Muscle of leg (tissue), 11 donors: Measurements from ENCODE around the gene VAPA. TPM values are rescaled to one million over a fixed set of nuclear protein-coding genes. Genes with fewer than 3 reads are reported as not detected.
"Not testable (repeated sequence)": the region's sequence is repeated elsewhere in the genome, so short reads cannot be mapped to it uniquely, and the experiment has no call there.

ENCODE experiments used
- DNase-seq: peaks from one replicate; pipeline ENCODE4 v3.0.0; 2013
- H3K27ac ChIP-seq: one replicate; pipeline ENCODE4 v1.5.1; 2013; ENCODE audit warnings: mild to moderate bottlenecking, low read length, control low read depth
- H3K27me3 ChIP-seq: one replicate; pipeline ENCODE4 v1.6.1; 2013; ENCODE audit warnings: low read length; ENCODE audit not compliant: control insufficient read depth, insufficient read depth
- H3K36me3 ChIP-seq: one replicate; pipeline ENCODE4 v1.6.1; 2013; ENCODE audit warnings: low read length; ENCODE audit not compliant: control insufficient read depth, insufficient read depth
- H3K4me1 ChIP-seq: one replicate; pipeline ENCODE4 v1.6.1; 2013; ENCODE audit warnings: low read length; ENCODE audit not compliant: control insufficient read depth, insufficient read depth
- H3K4me3 ChIP-seq: one replicate; pipeline ENCODE4 v1.5.1; 2013; ENCODE audit warnings: low read length, control low read depth
- H3K9me3 ChIP-seq: replicated peaks from 2 replicates; pipeline ENCODE4 v1.6.1; 2013; ENCODE audit warnings: low read depth, low read length; ENCODE audit not compliant: control insufficient read depth
- WGBS: methylation state at CpG from one replicate; pipeline ENCODE4 v1.1.5; 2013; ENCODE audit warnings: missing lambda C conversion rate; ENCODE audit not compliant: insufficient coverage; 5-methylcytosine and 5-hydroxymethylcytosine counted together
- polyA plus RNA-seq, 8 donors: library from polyadenylated mRNA; unstranded; fragments of 120-200 nt; gene quantifications; one replicate each; pipeline versions ENCODE4 v1.2.1 to v1.2.3, GENCODE V29; 2013; ENCODE audit warnings: inconsistent platforms in 1 of 8, low replicate concordance in 1 of 8; ENCODE audit not compliant: insufficient read length in 8 of 8, insufficient read depth in 1 of 8
- total RNA-seq: library from RNA; stranded (reverse); fragments of 120-200 nt; gene quantifications from one replicate; pipeline ENCODE4 v1.2.4, GENCODE V29; 2013

VAPA gene
- total and polyA plus RNA-seq, 9 donors = 220 to 284 (median 234) TPM

- no peak within 1 kb of the TSS for H3K27ac ChIP-seq
- WGBS = 78% methylated on average over 5 of the region's 8 CpGs
- DNase-seq = no peak
- no peaks in the 10 kb centered on the region for H3K36me3 ChIP-seq
- H3K9me3 ChIP-seq = no peaks in the 10 kb centered on the region
- H3K27me3 ChIP-seq = no peaks in the 10 kb centered on the region
- H3K4me1 ChIP-seq = no peaks in the 10 kb centered on the region
- no peak within 1 kb of the TSS for H3K4me3 ChIP-seq
These were observed 28.4 kb upstream of the VAPA start, which contains the start of gene TXNDC2 for GRCh38 chr18:9885170-9886004. TXNDC2 (plus strand) TSS chr18:9885973; CDS start chr18:9886681, 708 bp downstream.

- Histone ChIP-seq H3K4me1 (no peaks in the 10 kb centered on the region), H3K9me3 (no peaks in the 10 kb centered on the region), H3K27me3 (no peaks in the 10 kb centered on the region), H3K36me3 (no peaks in the 10 kb centered on the region), H3K27ac (no peak overlapping the region), H3K4me3 (no peak overlapping the region)
- WGBS = 100% methylated on average over 3 of the region's 3 CpGs
- no peak for DNase-seq
These were observed 27.8 kb upstream of the VAPA start for GRCh38 chr18:9886005-9886348.

- no peak for DNase-seq
- Histone ChIP-seq H3K27ac (no peak overlapping the region), H3K36me3 (no peaks in the 10 kb centered on the region), H3K4me1 (no peaks in the 10 kb centered on the region), H3K4me3 (no peak overlapping the region), H3K27me3 (no peaks in the 10 kb centered on the region), H3K9me3 (no peaks in the 10 kb centered on the region)
- 83% methylated on average over 2 of the region's 5 CpGs for WGBS
These were observed 25.8 kb upstream of the VAPA start for GRCh38 chr18:9887992-9888391.

- Histone ChIP-seq H3K27ac (no peak overlapping the region), H3K36me3 (no peaks in the 10 kb centered on the region), H3K27me3 (no peaks in the 10 kb centered on the region), H3K4me3 (no peak overlapping the region), H3K9me3 (no peaks in the 10 kb centered on the region), H3K4me1 (no peaks in the 10 kb centered on the region)
- 70% methylated on average over 2 of the region's 5 CpGs for WGBS
- DNase-seq = no peak
These were observed 23.6 kb upstream of the VAPA start for GRCh38 chr18:9890196-9890595.

GRCh38 chr18:9890957-9891356 lies 22.9 kb upstream of the VAPA start:
- Histone ChIP-seq H3K27me3 (no peaks in the 10 kb centered on the region), H3K4me1 (no peaks in the 10 kb centered on the region), H3K27ac (no peak overlapping the region), H3K9me3 (no peaks in the 10 kb centered on the region), H3K36me3 (no peaks in the 10 kb centered on the region), H3K4me3 (no peak overlapping the region)
- no CpG with 5 or more reads among the region's 1 CpG for WGBS
- DNase-seq = no peak

- H3K27ac ChIP-seq, H3K4me1 ChIP-seq, H3K27me3 ChIP-seq, H3K36me3 ChIP-seq, H3K4me3 ChIP-seq, H3K9me3 ChIP-seq, DNase-seq: not testable (repeated sequence)
- 62% methylated on average over 2 of the region's 4 CpGs for WGBS
These were observed 22.3 kb upstream of the VAPA start for GRCh38 chr18:9891515-9891914.

- H3K4me1 ChIP-seq = no peaks in the 10 kb centered on the region
- no peaks in the 10 kb centered on the region for H3K9me3 ChIP-seq
- no CpG with 5 or more reads among the region's 6 CpGs for WGBS
- no peak overlapping the region for H3K27ac ChIP-seq
- H3K27me3 ChIP-seq = no peaks in the 10 kb centered on the region
- no peaks in the 10 kb centered on the region for H3K36me3 ChIP-seq
- H3K4me3 ChIP-seq = no peak overlapping the region
- no peak for DNase-seq
These were observed 19.3 kb upstream of the VAPA start for GRCh38 chr18:9894454-9895068.

GRCh38 chr18:9897129-9897528 lies 16.7 kb upstream of the VAPA start:
- DNase-seq = no peak
- WGBS = 93% methylated on average over 4 of the region's 5 CpGs
- Histone ChIP-seq H3K27ac (no peak overlapping the region), H3K9me3 (no peaks in the 10 kb centered on the region), H3K4me3 (no peak overlapping the region), H3K4me1 (no peaks in the 10 kb centered on the region), H3K27me3 (no peaks in the 10 kb centered on the region), H3K36me3 (no peaks in the 10 kb centered on the region)

- H3K4me1 ChIP-seq, DNase-seq, H3K9me3 ChIP-seq, H3K27ac ChIP-seq, H3K27me3 ChIP-seq, H3K36me3 ChIP-seq, H3K4me3 ChIP-seq: not testable (repeated sequence)
- 96% methylated on average over 7 of the region's 10 CpGs for WGBS
These were observed 16.0 kb upstream of the VAPA start for GRCh38 chr18:9897787-9898291.

GRCh38 chr18:9898792-9899549 lies 14.8 kb upstream of the VAPA start:
- Histone ChIP-seq H3K36me3 (no peaks in the 10 kb centered on the region), H3K9me3 (no peaks in the 10 kb centered on the region), H3K27ac (no peak overlapping the region), H3K4me3 (no peak overlapping the region), H3K27me3 (no peaks in the 10 kb centered on the region), H3K4me1 (peaks cover 3% of the 10 kb centered on the region)
- DNase-seq = no peak
- WGBS = 82% methylated on average over 3 of the region's 11 CpGs
